HG03135 (cell line): ENCODE results near the gene RFLNA.

ENCODE experiments used
- ATAC-seq: cut with Tn5 transposase; IDR thresholded peaks from one replicate; pipeline ENCODE4 v1.9.1; 2021; ENCODE audit warnings: mild to moderate bottlenecking, moderate library complexity; ENCODE audit not compliant: unreplicated experiment

Gene RFLNA

GRCh38 chr12:124302807-124303578 is 8.1 kb downstream of the RFLNA start:
- no peak for ATAC-seq

- ATAC-seq: no peak
Observed at GRCh38 chr12:124303579-124304313, 8.9 kb downstream of the RFLNA start.

- ATAC-seq: no peak
Observed at GRCh38 chr12:124304314-124304790, 9.5 kb downstream of the RFLNA start.

GRCh38 chr12:124305136-124305535 is 10.2 kb downstream of the RFLNA start:
- no peak for ATAC-seq

GRCh38 chr12:124305776-124306685 is 11.1 kb downstream of the RFLNA start:
- no peak for ATAC-seq

- no peak for ATAC-seq
Observed at GRCh38 chr12:124306686-124307555, 12.0 kb downstream of the RFLNA start.

GRCh38 chr12:124307556-124307825 is 12.6 kb downstream of the RFLNA start:
- no peak for ATAC-seq

- ATAC-seq: no peak
Observed at GRCh38 chr12:124308741-124309140, 13.8 kb downstream of the RFLNA start.

- no peak for ATAC-seq
Observed at GRCh38 chr12:124309231-124309630, 14.3 kb downstream of the RFLNA start.

- ATAC-seq: no peak
Observed at GRCh38 chr12:124309744-124310143, 14.9 kb downstream of the RFLNA start.

- no peak for ATAC-seq
Observed at GRCh38 chr12:124310178-124310577, 15.3 kb downstream of the RFLNA start.

- ATAC-seq: no peak
Observed at GRCh38 chr12:124310785-124311184, 15.9 kb downstream of the RFLNA start.

GRCh38 chr12:124311292-124312109 is 16.6 kb downstream of the RFLNA start:
- no peak for ATAC-seq

GRCh38 chr12:124312601-124313000 is 17.7 kb downstream of the RFLNA start:
- no peak for ATAC-seq

- no peak for ATAC-seq
Observed at GRCh38 chr12:124314207-124314606, 19.3 kb downstream of the RFLNA start.

- no peak for ATAC-seq
Observed at GRCh38 chr12:124314766-124315165, 19.9 kb downstream of the RFLNA start.

- ATAC-seq: no peak
Observed at GRCh38 chr12:124315372-124316044, 20.6 kb downstream of the RFLNA start.

GRCh38 chr12:124316257-124316900 is 21.5 kb downstream of the RFLNA start:
- ATAC-seq: no peak

- no peak for ATAC-seq
Observed at GRCh38 chr12:124317400-124317799, 22.5 kb downstream of the RFLNA start.
